HepG2 (cell line): ENCODE results near the gene HPCAL1. TPM values are rescaled to one million over a fixed set of nuclear protein-coding genes. Genes with fewer than 3 reads are reported as not detected.

ENCODE experiments used
- CENPT ChIP-seq: sonication (generic); formaldehyde crosslinking; IDR thresholded peaks from 2 replicates; pipeline ENCODE4 v1.8.0; 2022; ENCODE audit warnings: low read depth, mild to moderate bottlenecking, moderate library complexity, missing genetic modification reagents
- FOXK2 ChIP-seq: fragments of 450-650 bp; IDR thresholded peaks from 2 replicates; pipeline ENCODE4 v1.6.1; 2016
- MAZ ChIP-seq, 2 experiments: sonication (generic) in 1 of 2; formaldehyde crosslinking in 1 of 2; IDR thresholded peaks; 2 replicates each; pipeline versions ENCODE4 v1.5.0 to v1.6.1; 2012 to 2020; ENCODE audit warnings: low read depth in 2 of 2, mild to moderate bottlenecking in 2 of 2, borderline replicate concordance in 1 of 2, improper control_type of control experiment in 1 of 2, low read length in 1 of 2, missing genetic modification reagents in 1 of 2, moderate library complexity in 1 of 2
- PAWR ChIP-seq: sonication (generic); formaldehyde crosslinking; IDR thresholded peaks from 2 replicates; pipeline ENCODE4 v1.4.0; 2020; ENCODE audit warnings: missing genetic modification reagents, mild to moderate bottlenecking, borderline replicate concordance
- PHF20 ChIP-seq: sonication (generic); formaldehyde crosslinking; IDR thresholded peaks from 2 replicates; pipeline ENCODE4 v1.5.0; 2020; ENCODE audit warnings: mild to moderate bottlenecking, missing genetic modification reagents
- RARA ChIP-seq: IDR thresholded peaks from 2 replicates; pipeline ENCODE4 v1.6.1; 2016; ENCODE audit warnings: missing genetic modification reagents, missing compliant biosample characterization
- SP140L ChIP-seq: sonication (generic); formaldehyde crosslinking; IDR thresholded peaks from 2 replicates; pipeline ENCODE4 v1.4.0; 2020; ENCODE audit warnings: missing genetic modification reagents, borderline replicate concordance
- TBP ChIP-seq: sonication (generic); formaldehyde crosslinking; IDR thresholded peaks from 2 replicates; pipeline ENCODE4 v1.5.0; 2020; ENCODE audit warnings: missing genetic modification reagents
- ZNF205 ChIP-seq: IDR thresholded peaks from 2 replicates; pipeline ENCODE4 v1.6.1; 2018; ENCODE audit warnings: missing biosample characterization, missing genetic modification reagents
- ZNF34 ChIP-seq: sonication (generic); formaldehyde crosslinking; IDR thresholded peaks from 2 replicates; pipeline ENCODE4 v1.4.0; 2020; ENCODE audit warnings: mild to moderate bottlenecking, missing genetic modification reagents, borderline replicate concordance
- polyA plus RNA-seq, 8 experiments: library from polyadenylated mRNA; depleted of rRNA in 3 of 8; stranded (reverse) in 7 of 8; unstranded in 1 of 8; fragments of >200 nt; fragmentation: Illumina TruSeq in 4 of 8; extraction: Trizol in 4 of 8; gene quantifications; 2 replicates each; pipeline versions ENCODE4 v1.2.1 to v1.2.3, GENCODE V29; 2011 to 2016; ENCODE audit warnings: low read depth in 4 of 8, missing spikeins in 1 of 8, mixed read lengths in 1 of 8; ENCODE audit not compliant: insufficient read depth in 1 of 8
- total RNA-seq, 5 experiments: library from RNA; depleted of rRNA; stranded (reverse); fragments of >200 nt; fragmentation: Illumina TruSeq; extraction: Trizol; gene quantifications; 2 replicates each; pipeline ENCODE4 v1.2.3, GENCODE V29; 2016; ENCODE audit warnings: low read depth in 1 of 5
- TF ChIP-seq, protein P1 (sequence below): sonication (generic); formaldehyde crosslinking; IDR thresholded peaks from 2 replicates; pipeline ENCODE4 v1.5.0; 2020; ENCODE audit warnings: missing genetic modification reagents
- TF ChIP-seq, protein P2 (sequence below): IDR thresholded peaks from 2 replicates; pipeline ENCODE4 v1.6.1; 2012; ENCODE audit warnings: low read length, improper control_type of control experiment
- TF ChIP-seq, protein P3 (sequence below): sonication (generic); formaldehyde crosslinking; IDR thresholded peaks from 2 replicates; pipeline ENCODE4 v1.5.1; 2020; ENCODE audit warnings: mild to moderate bottlenecking, missing genetic modification reagents, moderate library complexity
- TF ChIP-seq, protein P4 (sequence below): sonication (generic); formaldehyde crosslinking; IDR thresholded peaks from 2 replicates; pipeline ENCODE4 v1.4.0; 2020; ENCODE audit warnings: missing genetic modification reagents, borderline replicate concordance
- TF ChIP-seq, protein P5 (sequence below): sonication (generic); formaldehyde crosslinking; IDR thresholded peaks from 2 replicates; pipeline ENCODE4 v1.8.1; 2022; ENCODE audit warnings: low read depth, mild to moderate bottlenecking, missing genetic modification reagents

The HPCAL1 gene
- total and polyA plus RNA-seq, 2 of the 13 experiments (the other 11 are each of a cell fraction or from before 2014, with no cell fraction given): 29.5 to 29.9 TPM

DNA sequence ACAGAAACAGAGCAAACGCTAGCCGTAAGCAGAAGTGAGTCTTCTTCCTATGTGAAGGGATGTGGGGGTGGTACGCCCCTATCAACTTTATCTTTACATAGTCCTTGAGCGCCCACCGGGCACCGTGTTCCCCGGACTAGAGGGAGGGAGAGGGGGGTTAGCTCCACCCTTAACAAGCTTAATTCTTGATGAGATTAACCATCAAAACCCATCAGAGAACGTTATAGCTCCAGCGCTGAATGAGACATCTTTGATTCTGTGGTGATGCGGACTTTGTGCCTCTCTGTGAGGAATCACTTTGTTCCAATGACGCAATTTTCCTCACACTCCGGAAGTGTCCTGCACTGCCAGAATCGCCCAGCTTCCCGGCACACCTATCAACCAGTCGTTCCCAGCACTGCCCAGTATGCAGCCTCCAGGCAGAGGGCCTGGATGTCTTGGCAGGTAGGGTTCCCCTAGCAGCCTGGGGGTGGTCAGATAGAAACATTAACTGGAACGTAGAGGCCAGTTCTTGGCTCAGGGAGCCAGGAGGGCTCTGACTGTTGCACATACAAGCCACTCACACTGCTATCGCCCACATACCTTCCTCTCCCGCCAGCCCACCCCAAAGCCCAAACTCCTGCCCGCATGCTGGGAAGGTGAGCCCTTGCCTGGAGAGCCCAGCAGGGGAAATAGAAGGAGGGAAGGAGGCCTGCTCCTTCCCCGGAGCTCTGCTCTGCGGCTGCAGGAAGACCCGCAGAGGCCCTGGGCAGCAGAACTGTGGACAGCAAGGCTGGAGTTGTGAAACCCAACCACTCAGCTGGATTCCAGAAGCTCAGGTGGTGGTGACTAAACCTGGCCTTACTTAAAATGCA, 147.4 kb downstream of the HPCAL1 start (continued):
- TF ChIP-seq, protein P1, sequence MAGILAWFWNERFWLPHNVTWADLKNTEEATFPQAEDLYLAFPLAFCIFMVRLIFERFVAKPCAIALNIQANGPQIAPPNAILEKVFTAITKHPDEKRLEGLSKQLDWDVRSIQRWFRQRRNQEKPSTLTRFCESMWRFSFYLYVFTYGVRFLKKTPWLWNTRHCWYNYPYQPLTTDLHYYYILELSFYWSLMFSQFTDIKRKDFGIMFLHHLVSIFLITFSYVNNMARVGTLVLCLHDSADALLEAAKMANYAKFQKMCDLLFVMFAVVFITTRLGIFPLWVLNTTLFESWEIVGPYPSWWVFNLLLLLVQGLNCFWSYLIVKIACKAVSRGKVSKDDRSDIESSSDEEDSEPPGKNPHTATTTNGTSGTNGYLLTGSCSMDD (CRISPR knock-in tag): no peak
- no peak for TF ChIP-seq CENPT (CRISPR knock-in tag)
- peak; percentile 80 for TF ChIP-seq ZNF205 (CRISPR knock-in tag)
- TF ChIP-seq TBP (CRISPR knock-in tag): no peak
- TF ChIP-seq, protein P2, sequence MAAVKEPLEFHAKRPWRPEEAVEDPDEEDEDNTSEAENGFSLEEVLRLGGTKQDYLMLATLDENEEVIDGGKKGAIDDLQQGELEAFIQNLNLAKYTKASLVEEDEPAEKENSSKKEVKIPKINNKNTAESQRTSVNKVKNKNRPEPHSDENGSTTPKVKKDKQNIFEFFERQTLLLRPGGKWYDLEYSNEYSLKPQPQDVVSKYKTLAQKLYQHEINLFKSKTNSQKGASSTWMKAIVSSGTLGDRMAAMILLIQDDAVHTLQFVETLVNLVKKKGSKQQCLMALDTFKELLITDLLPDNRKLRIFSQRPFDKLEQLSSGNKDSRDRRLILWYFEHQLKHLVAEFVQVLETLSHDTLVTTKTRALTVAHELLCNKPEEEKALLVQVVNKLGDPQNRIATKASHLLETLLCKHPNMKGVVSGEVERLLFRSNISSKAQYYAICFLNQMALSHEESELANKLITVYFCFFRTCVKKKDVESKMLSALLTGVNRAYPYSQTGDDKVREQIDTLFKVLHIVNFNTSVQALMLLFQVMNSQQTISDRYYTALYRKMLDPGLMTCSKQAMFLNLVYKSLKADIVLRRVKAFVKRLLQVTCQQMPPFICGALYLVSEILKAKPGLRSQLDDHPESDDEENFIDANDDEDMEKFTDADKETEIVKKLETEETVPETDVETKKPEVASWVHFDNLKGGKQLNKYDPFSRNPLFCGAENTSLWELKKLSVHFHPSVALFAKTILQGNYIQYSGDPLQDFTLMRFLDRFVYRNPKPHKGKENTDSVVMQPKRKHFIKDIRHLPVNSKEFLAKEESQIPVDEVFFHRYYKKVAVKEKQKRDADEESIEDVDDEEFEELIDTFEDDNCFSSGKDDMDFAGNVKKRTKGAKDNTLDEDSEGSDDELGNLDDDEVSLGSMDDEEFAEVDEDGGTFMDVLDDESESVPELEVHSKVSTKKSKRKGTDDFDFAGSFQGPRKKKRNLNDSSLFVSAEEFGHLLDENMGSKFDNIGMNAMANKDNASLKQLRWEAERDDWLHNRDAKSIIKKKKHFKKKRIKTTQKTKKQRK: no peak
- no peak for TF ChIP-seq ZNF34 (CRISPR knock-in tag)
- TF ChIP-seq, protein P3, sequence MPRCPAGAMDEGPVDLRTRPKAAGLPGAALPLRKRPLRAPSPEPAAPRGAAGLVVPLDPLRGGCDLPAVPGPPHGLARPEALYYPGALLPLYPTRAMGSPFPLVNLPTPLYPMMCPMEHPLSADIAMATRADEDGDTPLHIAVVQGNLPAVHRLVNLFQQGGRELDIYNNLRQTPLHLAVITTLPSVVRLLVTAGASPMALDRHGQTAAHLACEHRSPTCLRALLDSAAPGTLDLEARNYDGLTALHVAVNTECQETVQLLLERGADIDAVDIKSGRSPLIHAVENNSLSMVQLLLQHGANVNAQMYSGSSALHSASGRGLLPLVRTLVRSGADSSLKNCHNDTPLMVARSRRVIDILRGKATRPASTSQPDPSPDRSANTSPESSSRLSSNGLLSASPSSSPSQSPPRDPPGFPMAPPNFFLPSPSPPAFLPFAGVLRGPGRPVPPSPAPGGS (CRISPR knock-in tag): peak; percentile 71
- TF ChIP-seq, protein P4, sequence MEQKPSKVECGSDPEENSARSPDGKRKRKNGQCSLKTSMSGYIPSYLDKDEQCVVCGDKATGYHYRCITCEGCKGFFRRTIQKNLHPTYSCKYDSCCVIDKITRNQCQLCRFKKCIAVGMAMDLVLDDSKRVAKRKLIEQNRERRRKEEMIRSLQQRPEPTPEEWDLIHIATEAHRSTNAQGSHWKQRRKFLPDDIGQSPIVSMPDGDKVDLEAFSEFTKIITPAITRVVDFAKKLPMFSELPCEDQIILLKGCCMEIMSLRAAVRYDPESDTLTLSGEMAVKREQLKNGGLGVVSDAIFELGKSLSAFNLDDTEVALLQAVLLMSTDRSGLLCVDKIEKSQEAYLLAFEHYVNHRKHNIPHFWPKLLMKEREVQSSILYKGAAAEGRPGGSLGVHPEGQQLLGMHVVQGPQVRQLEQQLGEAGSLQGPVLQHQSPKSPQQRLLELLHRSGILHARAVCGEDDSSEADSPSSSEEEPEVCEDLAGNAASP (CRISPR knock-in tag): peak; percentile 77
- peak; percentile 73 for TF ChIP-seq RARA (CRISPR knock-in tag)
- TF ChIP-seq FOXK2: no peak
- TF ChIP-seq SP140L: no peak; the same call in 1 of the 2 replicates
- TF ChIP-seq, protein P5, sequence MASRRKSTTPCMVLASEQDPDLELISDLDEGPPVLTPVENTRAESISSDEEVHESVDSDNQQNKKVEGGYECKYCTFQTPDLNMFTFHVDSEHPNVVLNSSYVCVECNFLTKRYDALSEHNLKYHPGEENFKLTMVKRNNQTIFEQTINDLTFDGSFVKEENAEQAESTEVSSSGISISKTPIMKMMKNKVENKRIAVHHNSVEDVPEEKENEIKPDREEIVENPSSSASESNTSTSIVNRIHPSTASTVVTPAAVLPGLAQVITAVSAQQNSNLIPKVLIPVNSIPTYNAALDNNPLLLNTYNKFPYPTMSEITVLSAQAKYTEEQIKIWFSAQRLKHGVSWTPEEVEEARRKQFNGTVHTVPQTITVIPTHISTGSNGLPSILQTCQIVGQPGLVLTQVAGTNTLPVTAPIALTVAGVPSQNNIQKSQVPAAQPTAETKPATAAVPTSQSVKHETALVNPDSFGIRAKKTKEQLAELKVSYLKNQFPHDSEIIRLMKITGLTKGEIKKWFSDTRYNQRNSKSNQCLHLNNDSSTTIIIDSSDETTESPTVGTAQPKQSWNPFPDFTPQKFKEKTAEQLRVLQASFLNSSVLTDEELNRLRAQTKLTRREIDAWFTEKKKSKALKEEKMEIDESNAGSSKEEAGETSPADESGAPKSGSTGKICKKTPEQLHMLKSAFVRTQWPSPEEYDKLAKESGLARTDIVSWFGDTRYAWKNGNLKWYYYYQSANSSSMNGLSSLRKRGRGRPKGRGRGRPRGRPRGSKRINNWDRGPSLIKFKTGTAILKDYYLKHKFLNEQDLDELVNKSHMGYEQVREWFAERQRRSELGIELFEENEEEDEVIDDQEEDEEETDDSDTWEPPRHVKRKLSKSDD: no peak; the same call in 1 of the 2 replicates
- peak; percentile 76 for TF ChIP-seq PHF20 (CRISPR knock-in tag)
- TF ChIP-seq PAWR (CRISPR knock-in tag): no peak
- peak; percentile 63; the same call in 1 of the 2 replicates for TF ChIP-seq MAZ (IDR thresholded peaks at IDR 0.05; ENCODE audit: borderline replicate concordance, low read depth, low read length)
- peak; percentile 72; the same call in 1 of the 2 replicates for TF ChIP-seq MAZ (CRISPR knock-in tag; IDR thresholded peaks at IDR 0.05; ENCODE audit: low read depth)
